Thyroid gland (tissue), 4 donors: Measurements from ENCODE around the gene TCL1B. TPM values are rescaled to one million over a fixed set of nuclear protein-coding genes. Genes with fewer than 3 reads are reported as not detected.

Source experiments
- DNase-seq, 2 donors: peaks; one replicate each; pipeline ENCODE4 v3.0.0-alpha.2; 2019
- H3K27ac ChIP-seq, 3 donors: fragments of 200-600 bp; sonication (generic); 1 replicate in 2 of 3; 2 replicates in 1 of 3; pipeline ENCODE4 v1.5.1; 2016 to 2019; ENCODE audit warnings: mild to moderate bottlenecking in 1 of 3, moderate library complexity in 1 of 3
- H3K27me3 ChIP-seq: fragments of 200-600 bp; sonication (generic); one replicate; pipeline ENCODE4 v1.5.1; 2019
- H3K36me3 ChIP-seq, 2 donors: fragments of 200-600 bp; sonication (generic); one replicate each; pipeline ENCODE4 v1.5.1; 2016 to 2019
- H3K4me1 ChIP-seq, 2 donors: fragments of 200-600 bp; sonication (generic); one replicate each; pipeline ENCODE4 v1.5.1; 2017 to 2019
- H3K4me3 ChIP-seq, 3 donors: fragments of 200-600 bp; sonication (generic); replicated peaks in 1 of 3; 1 replicate in 2 of 3; 2 replicates in 1 of 3; pipeline ENCODE4 v1.5.1; 2016; ENCODE audit warnings: mild to moderate bottlenecking in 1 of 3
- H3K9me3 ChIP-seq: fragments of 200-600 bp; sonication (generic); one replicate; pipeline ENCODE4 v1.5.1; 2017
- POLR2A ChIP-seq, 2 donors: fragments of 450-650 bp; IDR thresholded peaks; one replicate each; pipeline ENCODE4 v1.6.1; 2017; ENCODE audit warnings: antibody characterized with exemption in 2 of 2, mild to moderate bottlenecking in 2 of 2, moderate library complexity in 1 of 2
- WGBS, 2 donors: methylation state at CpG; one replicate each; pipeline ENCODE4 v1.1.5; 2017; 5-methylcytosine and 5-hydroxymethylcytosine counted together
- intact Hi-C: fragments of 100-400 bp; cut with DNase I; formaldehyde crosslinking; loops from one replicate; pipeline ENCODE4 v1.15.1; 2023
- total RNA-seq, 4 donors: library from RNA; depleted of rRNA; stranded (reverse); fragments of >200 nt; gene quantifications; one replicate each; pipeline ENCODE4 v1.2.3, GENCODE V29; 2016
- TF ChIP-seq, protein P1 (sequence below), 6 experiments: fragments of 200-600 bp in 3 of 6; fragments of 450-650 bp in 3 of 6; sonication (generic) in 3 of 6; IDR thresholded peaks; one replicate each; pipeline ENCODE4 v1.5.1; 2016 to 2019; ENCODE audit warnings: antibody characterized with exemption in 6 of 6, mild to moderate bottlenecking in 2 of 6, inconsistent platforms in 1 of 6, moderate library complexity in 1 of 6

Gene TCL1B
- total RNA-seq, 4 donors from 2014 or later, result not detected

DNA sequence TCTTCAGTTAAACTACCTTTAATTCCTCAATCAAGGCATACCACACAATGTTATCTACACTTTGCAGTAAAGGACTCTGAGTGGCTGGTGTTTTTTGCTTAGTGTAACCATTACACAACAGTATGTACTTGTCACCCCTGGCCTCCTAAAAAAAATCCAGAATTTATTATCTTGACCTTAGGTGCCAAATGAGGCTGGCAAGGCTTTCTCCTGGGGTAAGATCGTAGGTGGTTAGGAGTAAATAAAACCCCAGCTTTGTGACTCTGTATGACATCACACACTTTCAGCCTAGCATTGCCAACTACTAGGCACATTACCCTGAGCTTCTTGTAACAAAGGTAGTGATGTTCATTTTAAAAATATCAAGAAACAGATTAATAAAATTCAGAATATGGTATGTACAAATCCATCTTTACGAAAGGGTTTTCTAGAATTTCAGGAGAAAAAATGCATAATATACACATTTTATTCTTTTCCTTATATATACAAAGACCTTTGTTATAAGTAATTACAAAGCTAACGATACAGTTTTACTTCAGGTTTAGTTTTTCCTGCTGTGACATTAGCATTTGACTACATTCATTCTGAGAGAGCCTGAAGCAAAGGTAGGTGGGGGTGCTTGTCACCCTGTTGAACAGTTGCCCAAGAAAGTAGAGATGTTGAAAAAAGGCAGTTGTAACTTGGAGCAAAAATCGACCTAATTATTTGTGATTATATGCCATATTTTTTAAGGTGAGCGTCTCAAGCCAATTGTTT lies 14.2 kb downstream of the TCL1B start:
- no peaks in the 10 kb centered on the region for H3K36me3 ChIP-seq
- H3K4me1 ChIP-seq, result no peaks in the 10 kb centered on the region
- no peak for DNase-seq
- TF ChIP-seq, protein P1, sequence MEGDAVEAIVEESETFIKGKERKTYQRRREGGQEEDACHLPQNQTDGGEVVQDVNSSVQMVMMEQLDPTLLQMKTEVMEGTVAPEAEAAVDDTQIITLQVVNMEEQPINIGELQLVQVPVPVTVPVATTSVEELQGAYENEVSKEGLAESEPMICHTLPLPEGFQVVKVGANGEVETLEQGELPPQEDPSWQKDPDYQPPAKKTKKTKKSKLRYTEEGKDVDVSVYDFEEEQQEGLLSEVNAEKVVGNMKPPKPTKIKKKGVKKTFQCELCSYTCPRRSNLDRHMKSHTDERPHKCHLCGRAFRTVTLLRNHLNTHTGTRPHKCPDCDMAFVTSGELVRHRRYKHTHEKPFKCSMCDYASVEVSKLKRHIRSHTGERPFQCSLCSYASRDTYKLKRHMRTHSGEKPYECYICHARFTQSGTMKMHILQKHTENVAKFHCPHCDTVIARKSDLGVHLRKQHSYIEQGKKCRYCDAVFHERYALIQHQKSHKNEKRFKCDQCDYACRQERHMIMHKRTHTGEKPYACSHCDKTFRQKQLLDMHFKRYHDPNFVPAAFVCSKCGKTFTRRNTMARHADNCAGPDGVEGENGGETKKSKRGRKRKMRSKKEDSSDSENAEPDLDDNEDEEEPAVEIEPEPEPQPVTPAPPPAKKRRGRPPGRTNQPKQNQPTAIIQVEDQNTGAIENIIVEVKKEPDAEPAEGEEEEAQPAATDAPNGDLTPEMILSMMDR (IDR thresholded peaks at IDR 0.05), result no peak
- TF ChIP-seq POLR2A (IDR thresholded peaks at IDR 0.05), result no peak
- H3K9me3 ChIP-seq, result no peaks in the 10 kb centered on the region
- intact Hi-C loops, result no loop called here
- H3K27me3 ChIP-seq, result no peaks in the 10 kb centered on the region
- no peak overlapping the region for H3K27ac ChIP-seq
- no peak overlapping the region for H3K4me3 ChIP-seq
- 54 to 61% methylated on average over 5 of the region's 5 CpGs for WGBS, 2 donors

DNA sequence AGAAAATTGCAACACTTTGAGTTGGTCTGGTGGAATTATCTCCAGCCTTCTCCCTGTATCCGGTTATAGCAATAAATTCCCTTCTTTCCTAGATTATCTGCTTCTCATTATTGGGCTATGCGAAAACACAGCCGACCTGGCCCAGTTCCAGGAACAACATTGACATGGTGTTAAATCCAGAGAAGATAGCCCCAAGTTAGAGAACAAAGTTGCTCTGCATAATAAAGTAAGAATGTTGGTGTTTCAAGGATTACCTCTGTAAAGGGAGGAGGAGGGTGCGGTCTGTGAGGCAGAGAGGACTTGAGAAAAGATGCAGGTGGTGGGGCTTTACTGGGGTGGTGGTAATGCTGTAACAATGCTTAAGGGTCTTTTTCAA lies 15.6 kb downstream of the TCL1B start:
- Histone ChIP-seq H3K36me3 (no peaks in the 10 kb centered on the region), H3K9me3 (no peaks in the 10 kb centered on the region), H3K27ac (no peak overlapping the region), H3K4me3 (no peak overlapping the region), H3K27me3 (no peaks in the 10 kb centered on the region), H3K4me1 (no peaks in the 10 kb centered on the region)
- no peak for TF ChIP-seq POLR2A (IDR thresholded peaks at IDR 0.05)
- TF ChIP-seq, protein P1 (IDR thresholded peaks at IDR 0.05), result no peak
- intact Hi-C loops, result no loop called here
- DNase-seq, result no peak
- WGBS, 2 donors, result 27 to 34% methylated on average over 4 of the region's 4 CpGs

DNA sequence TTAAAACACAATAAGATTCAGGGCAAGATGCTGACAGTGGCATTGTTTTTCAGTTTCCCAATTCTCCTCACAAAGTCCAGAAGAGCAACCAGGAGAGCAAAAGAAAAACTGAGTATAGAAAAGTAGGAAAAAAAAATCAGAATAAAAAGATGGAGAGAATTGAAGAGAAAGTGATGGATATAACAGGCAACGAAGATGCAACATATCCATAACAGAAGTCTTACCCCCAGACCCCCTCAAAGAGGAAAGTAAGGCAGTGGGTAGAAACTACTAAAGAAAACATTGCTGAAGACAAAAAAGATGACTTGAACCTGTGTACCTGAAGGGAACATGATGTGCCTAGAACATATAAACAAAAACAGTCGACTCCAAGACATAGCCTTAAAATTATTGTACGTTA lies 17.1 kb downstream of the TCL1B start:
- no peaks in the 10 kb centered on the region for H3K36me3 ChIP-seq
- intact Hi-C loops, result no loop called here
- no peak overlapping the region for H3K27ac ChIP-seq
- no peaks in the 10 kb centered on the region for H3K4me1 ChIP-seq
- WGBS, 2 donors, result 80 to 85% methylated on average over 3 of the region's 3 CpGs
- H3K9me3 ChIP-seq, result no peaks in the 10 kb centered on the region
- no peak for TF ChIP-seq POLR2A (IDR thresholded peaks at IDR 0.05)
- TF ChIP-seq, protein P1 (IDR thresholded peaks at IDR 0.05), result no peak
- DNase-seq, result no peak
- no peak overlapping the region for H3K4me3 ChIP-seq
- H3K27me3 ChIP-seq, result no peaks in the 10 kb centered on the region

DNA sequence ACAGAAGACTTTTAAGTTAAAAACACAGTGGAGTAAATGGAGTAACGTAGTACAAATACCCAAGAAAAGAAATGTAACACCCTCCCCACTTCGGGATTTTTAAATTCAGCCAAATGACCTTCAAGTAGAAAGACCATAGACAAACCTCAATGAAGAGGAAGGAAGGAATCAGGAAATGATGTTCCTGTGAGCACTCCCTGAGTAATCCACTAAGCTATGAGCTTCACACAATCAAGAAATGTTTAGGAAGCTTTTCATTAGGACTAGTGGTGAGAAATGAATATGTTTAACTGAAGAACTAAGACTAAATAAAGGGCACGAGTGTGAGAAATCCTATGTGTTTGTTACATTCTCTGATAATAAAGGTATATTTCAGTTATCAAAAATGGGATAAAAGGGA lies 17.6 kb downstream of the TCL1B start:
- intact Hi-C loops, result no loop called here
- H3K4me1 ChIP-seq, result no peaks in the 10 kb centered on the region
- 59 to 68% methylated on average over 3 of the region's 3 CpGs for WGBS, 2 donors
- H3K9me3 ChIP-seq, result no peaks in the 10 kb centered on the region
- no peak for DNase-seq
- TF ChIP-seq, protein P1 (IDR thresholded peaks at IDR 0.05), result no peak
- no peak for TF ChIP-seq POLR2A (IDR thresholded peaks at IDR 0.05)
- H3K4me3 ChIP-seq, result no peak overlapping the region
- no peaks in the 10 kb centered on the region for H3K27me3 ChIP-seq
- no peaks in the 10 kb centered on the region for H3K36me3 ChIP-seq
- no peak overlapping the region for H3K27ac ChIP-seq

DNA sequence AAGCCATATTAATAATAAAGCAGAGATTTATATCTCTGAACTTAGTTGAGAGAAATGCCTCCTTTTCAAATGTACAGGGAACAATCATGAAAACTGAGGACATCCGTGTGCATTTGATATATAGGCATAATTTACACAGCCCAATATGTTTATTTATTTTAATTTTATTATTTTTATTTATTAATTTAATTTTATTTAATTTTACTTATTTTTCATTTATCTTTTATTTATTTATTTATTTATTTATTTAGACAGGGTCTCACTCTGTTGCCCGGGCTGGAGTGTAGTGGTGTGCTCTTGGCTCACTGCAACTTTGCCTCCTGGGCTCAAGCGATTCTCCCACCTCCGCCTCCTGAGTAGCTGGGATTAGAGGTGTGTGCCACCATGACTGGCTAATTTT lies 19.3 kb downstream of the TCL1B start:
- intact Hi-C loops, result no loop called here
- H3K27ac ChIP-seq, result no peak overlapping the region
- TF ChIP-seq, protein P1 (IDR thresholded peaks at IDR 0.05), result no peak
- no peak for TF ChIP-seq POLR2A (IDR thresholded peaks at IDR 0.05)
- DNase-seq, result no peak
- no peaks in the 10 kb centered on the region for H3K36me3 ChIP-seq
- H3K4me1 ChIP-seq, result no peaks in the 10 kb centered on the region
- WGBS, 2 donors, result 89 to 90% methylated on average over 4 of the region's 4 CpGs
- no peak overlapping the region for H3K4me3 ChIP-seq
- no peaks in the 10 kb centered on the region for H3K9me3 ChIP-seq
- no peaks in the 10 kb centered on the region for H3K27me3 ChIP-seq
